ENCODE measurements around the gene LRRC61. TPM values are rescaled to one million over a fixed set of nuclear protein-coding genes. Genes with fewer than 3 reads are reported as not detected.

The LRRC61 gene
- total and polyA plus RNA-seq, 2 experiments from 2014 or later: 34.7 to 75.2 TPM

GRCh38 chr7:150372271-150373048, 49.3 kb downstream of the LRRC61 start:
- H3K27ac ChIP-seq (ENCODE audit: low read depth): no peak overlapping the region
- Mint-ChIP-seq H3K36me3 (ENCODE audit: low read depth) (peaks cover 58% of the 10 kb centered on the region), H3K9me3 (no peaks in the 10 kb centered on the region), H3K27ac (peak overlapping the region; percentile 80), H3K4me3 (no peak overlapping the region; the same call in 2 of the 3 replicates), H3K4me1 (peaks cover 67% of the 10 kb centered on the region), H3K27me3 (ENCODE audit: insufficient read depth, low read depth, poor library complexity) (peaks cover 33% of the 10 kb centered on the region)
- peaks cover 42% of the 10 kb centered on the region for H3K79me2 ChIP-seq (replicated peaks; ENCODE audit: insufficient read depth)
- ATAC-seq (peak; percentile 7), DNase-seq (ENCODE audit: low spot score) (no peak)
- H3K4me3 ChIP-seq: no peak overlapping the region
- H3F3A ChIP-seq (replicated peaks; ENCODE audit: low read depth): peaks cover 33% of the 10 kb centered on the region
- peak in 1 of 2 experiments; percentile 1; a peak in 1 of 4 replicates for TF ChIP-seq CTCF (conservative IDR thresholded peaks at IDR 0.05; ENCODE audit: low read depth in 2 of 2)
- no peak for TF ChIP-seq REST (IDR thresholded peaks at IDR 0.05; ENCODE audit: unreplicated experiment)
- no peak for TF ChIP-seq JUNB (IDR thresholded peaks at IDR 0.05; ENCODE audit: unreplicated experiment)
- no peak for TF ChIP-seq ZNF114 (CRISPR knock-in tag; IDR thresholded peaks at IDR 0.05)
- H4K20me1 ChIP-seq (replicated peaks; ENCODE audit: insufficient read depth): peaks cover 5% of the 10 kb centered on the region
- H2AFZ ChIP-seq: no peak overlapping the region
- peaks cover 49% of the 10 kb centered on the region for H3K4me1 ChIP-seq (ENCODE audit: insufficient read depth)
- H3K4me2 ChIP-seq: no peak overlapping the region
- 0 out of 2 replicates have a peak, but pooled peaks cover 3% of the 10 kb centered on the region for H3K36me3 ChIP-seq (ENCODE audit: insufficient read depth)
- no peaks in the 10 kb centered on the region for H3K27me3 ChIP-seq (ENCODE audit: insufficient read depth)
- H3K9me2 ChIP-seq (ENCODE audit: insufficient read depth): no peaks in the 10 kb centered on the region

GRCh38 chr7:150373049-150373801, 50.1 kb downstream of the LRRC61 start:
- Histone ChIP-seq H3K4me1 (ENCODE audit: insufficient read depth) (peaks cover 50% of the 10 kb centered on the region), H3K36me3 (ENCODE audit: insufficient read depth) (0 out of 2 replicates have a peak, but pooled peaks cover 3% of the 10 kb centered on the region), H3K79me2 (replicated peaks; ENCODE audit: insufficient read depth) (peaks cover 42% of the 10 kb centered on the region), H3F3A (replicated peaks; ENCODE audit: low read depth) (peaks cover 39% of the 10 kb centered on the region), H3K27me3 (ENCODE audit: insufficient read depth) (no peaks in the 10 kb centered on the region), H2AFZ (no peak overlapping the region), H3K4me3 (no peak overlapping the region), H3K27ac (ENCODE audit: low read depth) (peak overlapping the region; percentile 97; the same call in 1 of the 2 replicates), H3K9me2 (ENCODE audit: insufficient read depth) (no peaks in the 10 kb centered on the region), H3K4me2 (no peak overlapping the region), H4K20me1 (replicated peaks; ENCODE audit: insufficient read depth) (peaks cover 5% of the 10 kb centered on the region)
- no peak for ATAC-seq
- Mint-ChIP-seq H3K27me3 (ENCODE audit: insufficient read depth, low read depth, poor library complexity) (peaks cover 32% of the 10 kb centered on the region), H3K27ac (peak overlapping the region; percentile 48; the same call in 1 of the 2 replicates), H3K4me3 (peak overlapping the region; percentile 50; the same call in 1 of the 3 replicates), H3K4me1 (peaks cover 68% of the 10 kb centered on the region), H3K36me3 (ENCODE audit: low read depth) (peaks cover 58% of the 10 kb centered on the region), H3K9me3 (no peaks in the 10 kb centered on the region)
- no peak for DNase-seq (ENCODE audit: low spot score)
- TF ChIP-seq ETS1 (IDR thresholded peaks at IDR 0.05): no peak
- no peak for TF ChIP-seq EZH2 (IDR thresholded peaks at IDR 0.05; ENCODE audit: low read depth, unreplicated experiment)
- TF ChIP-seq REST (IDR thresholded peaks at IDR 0.05; ENCODE audit: unreplicated experiment): no peak
- no peak for TF ChIP-seq STAT1 (IDR thresholded peaks at IDR 0.05; ENCODE audit: unreplicated experiment)
- no peak for TF ChIP-seq NANOG (IDR thresholded peaks at IDR 0.05; ENCODE audit: borderline replicate concordance)
- no peak for TF ChIP-seq CTCF (conservative IDR thresholded peaks at IDR 0.05; ENCODE audit: low read depth in 2 of 2)
